Measurements from ENCODE around the gene MMP27. TPM values are rescaled to one million over a fixed set of nuclear protein-coding genes. Genes with fewer than 3 reads are reported as not detected.
"Not testable (repeated sequence)": the region's sequence is repeated elsewhere in the genome, so short reads cannot be mapped to it uniquely, and the experiment has no call there.

Gene MMP27
- polyA plus RNA-seq, 1 of the 3 experiments (the other 2 are of a cell fraction), result not detected

GRCh38 chr11:102733232-102733875 lies 27.8 kb upstream of the MMP27 start:
- no peaks in the 10 kb centered on the region for H3K27me3 ChIP-seq (ENCODE audit: insufficient read depth)
- H3F3A ChIP-seq (replicated peaks; ENCODE audit: insufficient read depth), result peaks cover 3% of the 10 kb centered on the region
- H3K4me3 ChIP-seq (ENCODE audit: low read depth in 2 of 2, low read length in 1 of 2), result no peak overlapping the region; a peak in 1 of 4 replicates
- H3K4me2 ChIP-seq, result no peak overlapping the region
- H4K20me1 ChIP-seq (ENCODE audit: insufficient read depth), result no peaks in the 10 kb centered on the region
- no peaks in the 10 kb centered on the region for H3K9me3 ChIP-seq
- POLR2A ChIA-PET, result no interaction called here
- H3K79me2 ChIP-seq (ENCODE audit: insufficient read depth), result no peaks in the 10 kb centered on the region
- no peaks in the 10 kb centered on the region for H3K4me1 ChIP-seq (ENCODE audit: control insufficient read depth in 1 of 2, insufficient read depth in 2 of 2, low read depth in 1 of 2, low read length in 1 of 2)
- no peak overlapping the region for H3K27ac ChIP-seq (ENCODE audit: low read depth in 2 of 2, low read length in 1 of 2)
- TF ChIP-seq RAD21 (IDR thresholded peaks at IDR 0.05; ENCODE audit: low read length), result peak; percentile 61
- TF ChIP-seq USF1 (IDR thresholded peaks at IDR 0.05; ENCODE audit: borderline replicate concordance, low read depth), result no peak
- TF ChIP-seq PBX3 (IDR thresholded peaks at IDR 0.05), result peak; percentile 79
- no peak for TF ChIP-seq FOXM1 (IDR thresholded peaks at IDR 0.05; ENCODE audit: low read depth)
- TF ChIP-seq CHD2 (IDR thresholded peaks at IDR 0.05; ENCODE audit: low read length, partially characterized antibody), result no peak
- TF ChIP-seq GATA2 (CRISPR knock-in tag; IDR thresholded peaks at IDR 0.05), result no peak
- TF ChIP-seq TAF1 (IDR thresholded peaks at IDR 0.05; ENCODE audit: borderline replicate concordance, low read depth, low read length), result no peak
- TF ChIP-seq RFX5 (IDR thresholded peaks at IDR 0.05; ENCODE audit: low read length), result no peak
- TF ChIP-seq TEAD4 (IDR thresholded peaks at IDR 0.05; ENCODE audit: borderline replicate concordance, insufficient read depth), result no peak
- TF ChIP-seq MAX (IDR thresholded peaks at IDR 0.05; ENCODE audit: low read depth), result no peak
- no peak for TF ChIP-seq ZBTB33 (IDR thresholded peaks at IDR 0.05; ENCODE audit: borderline replicate concordance, low read depth)
- TF ChIP-seq CTCF (IDR thresholded peaks at IDR 0.05), result peak; percentile 80
- no peak for TF ChIP-seq MEF2A (IDR thresholded peaks at IDR 0.05; ENCODE audit: borderline replicate concordance, low read depth)
- TF ChIP-seq REST (IDR thresholded peaks at IDR 0.05; ENCODE audit: low read depth, low read length), result no peak
- no peak for TF ChIP-seq NRF1 (IDR thresholded peaks at IDR 0.05; ENCODE audit: low read depth, low read length)
- no peak for TF ChIP-seq IRF3 (IDR thresholded peaks at IDR 0.05; ENCODE audit: low read depth, low read length)
- peak; percentile 50 for TF ChIP-seq SMC3 (IDR thresholded peaks at IDR 0.05; ENCODE audit: low read depth, low read length)
- 18% methylated on average over 8 of the region's 8 CpGs for WGBS (ENCODE audit: low lambda C conversion rate)
- no peaks in the 10 kb centered on the region for H3K36me3 ChIP-seq (replicated peaks in 1 of 2; ENCODE audit: control insufficient read depth in 1 of 2, insufficient read depth in 2 of 2, low read length in 1 of 2)
- no peaks in the 10 kb centered on the region for H3K9me2 ChIP-seq
- H2AFZ ChIP-seq (ENCODE audit: low read depth), result no peak overlapping the region
- H3K9ac ChIP-seq, result no peak overlapping the region
- peak; percentile 49 for DNase-seq
- CTCF ChIA-PET, result interaction anchor here (1.0 to 2.2 kb wide), 2 partner anchors 23 to 207 kb away, joined by 3 to 7 read pairs; no protein-coding TSS in a partner anchor

- H3K79me2 ChIP-seq (ENCODE audit: insufficient read depth); DNase-seq; H3K4me2 ChIP-seq; H3K9me3 ChIP-seq; CTCF ChIA-PET; POLR2A ChIA-PET; H2AFZ ChIP-seq (ENCODE audit: low read depth); H4K20me1 ChIP-seq (ENCODE audit: insufficient read depth); H3K36me3 ChIP-seq (replicated peaks in 1 of 2; ENCODE audit: control insufficient read depth in 1 of 2, insufficient read depth in 2 of 2, low read length in 1 of 2); H3K4me3 ChIP-seq (ENCODE audit: low read depth in 2 of 2, low read length in 1 of 2); H3F3A ChIP-seq (replicated peaks; ENCODE audit: insufficient read depth); H3K27ac ChIP-seq (ENCODE audit: low read depth in 2 of 2, low read length in 1 of 2); H3K9ac ChIP-seq; H3K9me2 ChIP-seq; H3K27me3 ChIP-seq (ENCODE audit: insufficient read depth); H3K4me1 ChIP-seq (ENCODE audit: control insufficient read depth in 1 of 2, insufficient read depth in 2 of 2, low read depth in 1 of 2, low read length in 1 of 2): not testable (repeated sequence)
- WGBS (ENCODE audit: low lambda C conversion rate), result 37% methylated on average over 8 of the region's 8 CpGs
Measured at GRCh38 chr11:102730944-102731343, 25.4 kb upstream of the MMP27 start.

All from SK-N-SH (cell line).